HG02840 (cell line): ENCODE measurements around the gene MSH4.
"Not testable (repeated sequence)": the region's sequence is repeated elsewhere in the genome, so short reads cannot be mapped to it uniquely, and the experiment has no call there.

Source experiments
- ATAC-seq: cut with Tn5 transposase; IDR thresholded peaks from one replicate; pipeline ENCODE4 v1.9.1; 2021; ENCODE audit warnings: mild to moderate bottlenecking, moderate library complexity, moderate number of reproducible peaks; ENCODE audit not compliant: unreplicated experiment, low FRiP score

Gene MSH4

DNA sequence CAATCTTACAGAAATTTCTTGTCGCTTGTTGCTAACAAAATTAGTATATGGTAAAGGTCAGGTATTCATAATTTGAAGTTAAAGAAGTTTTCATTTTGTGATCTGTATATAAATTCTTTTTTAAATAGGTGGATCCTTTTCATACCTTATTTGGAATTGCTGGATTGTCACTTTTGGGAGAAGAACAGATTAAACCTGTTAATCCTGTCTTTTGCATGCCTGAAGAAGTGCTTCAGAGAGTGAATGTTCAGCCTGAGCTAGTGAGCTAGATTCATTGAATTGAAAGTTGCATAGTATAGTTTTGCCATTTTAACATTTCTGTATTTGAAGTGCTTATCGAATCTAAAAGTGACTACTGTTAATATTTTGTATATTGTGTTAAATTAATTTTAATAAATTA lies 2.3 kb upstream of the MSH4 start:
- no peak for ATAC-seq

DNA sequence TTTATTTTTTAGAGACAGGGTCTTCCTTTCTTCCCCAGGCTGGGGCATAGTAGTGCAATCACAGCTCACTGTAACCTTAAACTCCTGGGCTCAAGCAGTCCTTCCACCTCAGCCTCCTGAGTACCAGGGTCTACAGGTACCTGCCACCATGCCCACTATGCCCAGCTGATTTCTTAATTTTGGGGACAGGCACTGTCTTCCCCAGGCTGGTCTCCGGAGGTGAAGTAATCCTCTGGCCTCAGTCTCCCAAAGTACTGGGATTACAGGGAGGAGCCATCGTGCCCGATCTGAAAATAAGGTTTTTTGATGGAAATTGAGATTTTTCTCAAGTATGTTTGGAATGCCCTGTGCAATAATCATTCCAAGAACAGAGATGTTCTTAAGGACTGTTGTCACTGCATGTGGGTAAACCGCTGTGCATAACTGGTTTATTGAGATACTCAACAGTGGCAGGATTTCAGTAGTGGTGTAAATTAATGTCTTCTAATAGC lies 934 bp upstream of the MSH4 start:
- no peak for ATAC-seq

DNA sequence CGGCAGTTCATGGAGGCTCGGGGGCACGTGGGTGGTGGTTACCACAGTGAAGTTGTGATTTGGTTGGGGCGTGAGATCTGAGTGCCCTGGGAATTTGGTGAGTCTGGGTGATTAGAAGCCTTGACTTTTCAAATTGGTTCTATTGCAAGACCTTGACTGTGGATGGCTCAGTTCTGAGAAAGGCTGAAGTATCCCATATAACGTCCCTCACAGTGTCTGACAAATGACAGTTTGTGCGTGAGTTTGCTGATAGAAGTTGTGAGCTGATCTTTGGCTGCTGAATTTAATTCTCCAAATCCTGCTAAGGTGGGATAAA lies 549 bp downstream of the MSH4 start:
- no peak for ATAC-seq

DNA sequence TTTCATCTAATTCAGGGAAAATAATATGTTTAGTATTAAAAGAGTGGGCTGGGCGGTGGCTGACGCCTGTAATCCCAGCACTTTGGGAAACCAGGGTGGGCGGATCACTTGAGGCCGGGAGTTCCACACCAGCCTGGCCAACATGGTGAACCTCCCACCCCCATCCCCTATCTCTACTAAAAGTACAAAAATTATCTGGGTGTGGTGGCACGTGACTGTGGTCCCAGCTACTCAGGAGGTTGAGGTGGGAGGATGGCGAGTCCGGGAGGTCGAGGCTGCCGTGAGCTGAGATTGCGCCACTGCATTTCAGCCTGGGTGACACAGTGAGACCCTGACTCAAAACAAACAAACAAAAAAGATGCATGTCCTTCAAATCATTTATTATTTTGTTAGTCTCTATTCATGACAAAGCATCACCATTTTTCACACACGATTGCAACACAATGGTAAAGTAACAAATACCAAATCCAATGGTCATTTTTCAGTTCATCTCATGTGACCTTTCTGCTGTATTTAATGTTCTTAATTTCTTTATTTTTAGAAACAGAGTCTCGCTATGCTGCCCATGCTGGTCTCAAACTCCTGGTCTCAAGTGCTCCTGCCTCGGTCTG lies 1.0 kb downstream of the MSH4 start:
- ATAC-seq, result no peak

DNA sequence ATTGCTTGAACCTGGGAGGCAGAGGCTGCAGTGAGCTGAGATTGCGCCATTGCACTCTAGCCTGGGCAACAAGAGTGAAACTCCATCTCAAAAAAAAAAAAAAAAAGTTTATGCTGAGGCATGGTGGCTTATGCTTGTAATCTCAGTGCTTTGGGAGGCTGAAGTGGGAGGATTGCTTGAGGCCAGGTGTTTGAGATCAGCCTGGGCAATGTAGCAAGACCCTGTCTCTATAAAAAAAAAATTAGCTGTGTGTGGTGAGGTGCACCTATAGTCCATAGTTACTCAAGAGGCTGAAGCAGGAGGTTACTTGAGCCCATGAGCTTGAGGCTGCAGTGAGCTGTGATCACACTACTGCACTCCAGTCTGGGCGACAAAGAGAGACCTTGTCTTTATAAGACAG lies 4.8 kb downstream of the MSH4 start:
- not testable (repeated sequence) for ATAC-seq

DNA sequence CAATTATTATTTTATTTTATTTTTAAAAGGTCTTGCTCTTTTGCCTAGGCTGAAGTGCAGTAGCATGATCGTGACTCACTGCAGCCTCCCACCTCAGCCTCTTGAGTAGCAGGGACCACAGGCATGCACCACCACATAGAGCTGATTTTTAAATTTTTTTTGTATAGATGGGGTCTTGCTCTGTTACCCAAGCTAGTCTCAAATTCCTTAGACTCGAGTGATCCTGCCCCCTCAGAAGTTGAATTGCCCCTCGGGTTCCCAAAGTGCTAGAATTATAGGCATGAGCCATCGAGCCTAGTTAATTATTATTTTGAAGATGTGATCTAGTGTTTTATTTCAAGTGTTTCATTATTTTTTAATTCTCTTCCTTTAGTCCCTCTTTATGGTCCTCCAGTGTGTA lies 12.2 kb downstream of the MSH4 start:
- ATAC-seq, result no peak

DNA sequence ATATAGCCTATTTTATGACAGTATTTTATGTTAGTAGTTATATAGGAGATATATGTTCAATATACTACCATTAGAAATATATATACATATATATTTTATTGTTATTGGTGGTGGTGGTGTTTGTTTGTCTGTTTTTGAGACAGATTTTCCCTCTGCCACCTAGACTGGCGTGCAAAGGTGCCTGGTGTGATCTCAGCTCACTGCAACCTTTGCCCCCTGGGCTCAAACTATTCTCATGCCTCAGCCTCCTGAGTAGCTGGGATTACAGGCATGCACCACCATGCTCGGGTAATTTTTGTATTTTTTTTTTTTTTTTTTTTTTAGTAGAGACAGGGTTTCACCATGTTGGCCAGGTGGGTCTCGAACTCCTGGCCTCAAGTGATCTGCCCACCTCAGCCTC lies 13.4 kb downstream of the MSH4 start:
- not testable (repeated sequence) for ATAC-seq

DNA sequence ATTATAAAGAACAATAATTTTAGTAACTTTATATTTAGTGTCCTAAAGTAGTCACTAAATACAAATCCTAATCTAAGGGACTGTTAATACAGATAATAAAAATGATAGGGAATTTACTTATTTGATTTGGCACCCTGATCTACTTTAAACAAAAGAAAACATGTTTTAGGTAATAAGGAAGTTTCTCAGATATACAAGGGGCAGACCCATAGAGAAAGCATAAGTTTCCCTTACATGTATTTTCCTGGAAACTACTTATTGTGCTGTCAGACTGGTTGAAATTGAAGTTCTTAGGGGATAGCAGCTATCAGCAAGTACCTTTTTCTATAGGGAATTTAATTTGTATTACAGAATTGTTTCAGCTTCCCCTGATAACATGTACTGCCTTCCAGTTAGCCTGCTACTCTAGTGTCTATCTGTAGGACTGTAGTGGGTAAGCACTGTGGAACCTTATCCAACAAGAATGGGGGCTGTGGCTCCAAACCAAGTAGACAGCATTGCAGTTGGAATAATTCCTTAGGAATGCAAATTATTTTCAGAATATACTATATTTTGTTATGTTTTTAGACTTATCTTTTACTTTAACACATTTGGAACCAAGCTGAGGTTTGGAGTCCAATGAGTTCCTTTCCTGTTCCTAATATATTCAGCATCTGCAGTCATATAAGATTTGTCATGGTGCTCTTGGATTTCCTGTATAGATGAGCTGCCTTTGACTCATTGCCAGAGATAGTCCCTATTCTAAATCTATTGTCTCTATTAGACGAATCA lies 14.7 kb downstream of the MSH4 start:
- ATAC-seq, result no peak

DNA sequence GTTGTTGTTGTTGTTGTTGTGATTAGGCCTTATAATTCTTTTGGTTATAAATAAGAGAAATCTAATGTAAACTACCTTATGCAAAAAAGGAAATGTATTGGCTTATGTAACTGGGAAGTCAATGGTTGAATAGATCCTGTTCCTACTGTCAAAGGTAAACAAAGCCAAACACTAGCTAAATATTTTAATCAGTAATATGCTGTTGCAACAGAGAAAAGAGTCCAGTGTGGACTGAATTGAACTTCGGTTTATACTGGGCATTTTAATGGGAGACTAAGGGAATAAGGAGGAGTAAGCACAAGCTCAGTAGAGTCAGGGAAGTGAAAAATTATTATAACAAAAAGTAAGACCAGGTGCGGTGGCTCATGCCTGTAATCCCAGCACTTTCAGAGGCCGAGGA lies 15.4 kb downstream of the MSH4 start:
- no peak for ATAC-seq

DNA sequence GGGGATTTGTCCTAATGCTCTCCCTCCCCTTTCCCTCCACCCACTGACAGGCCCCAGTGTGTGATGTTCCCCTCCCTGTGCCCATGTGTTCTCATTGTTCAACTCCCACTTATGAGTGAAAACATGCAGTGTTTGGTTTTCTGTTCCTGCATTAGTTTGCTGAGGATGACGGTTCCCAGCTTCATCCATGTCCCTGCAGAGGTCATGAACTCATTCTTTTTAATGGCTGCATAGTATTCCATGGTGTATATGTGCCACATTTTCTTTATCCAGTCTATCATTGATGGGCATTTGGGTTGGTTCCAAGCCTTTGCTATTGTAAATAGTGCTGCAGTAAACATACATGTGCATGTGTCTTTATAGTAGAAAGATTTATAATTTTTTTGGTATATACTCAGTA lies 26.9 kb downstream of the MSH4 start:
- ATAC-seq, result not testable (repeated sequence)

DNA sequence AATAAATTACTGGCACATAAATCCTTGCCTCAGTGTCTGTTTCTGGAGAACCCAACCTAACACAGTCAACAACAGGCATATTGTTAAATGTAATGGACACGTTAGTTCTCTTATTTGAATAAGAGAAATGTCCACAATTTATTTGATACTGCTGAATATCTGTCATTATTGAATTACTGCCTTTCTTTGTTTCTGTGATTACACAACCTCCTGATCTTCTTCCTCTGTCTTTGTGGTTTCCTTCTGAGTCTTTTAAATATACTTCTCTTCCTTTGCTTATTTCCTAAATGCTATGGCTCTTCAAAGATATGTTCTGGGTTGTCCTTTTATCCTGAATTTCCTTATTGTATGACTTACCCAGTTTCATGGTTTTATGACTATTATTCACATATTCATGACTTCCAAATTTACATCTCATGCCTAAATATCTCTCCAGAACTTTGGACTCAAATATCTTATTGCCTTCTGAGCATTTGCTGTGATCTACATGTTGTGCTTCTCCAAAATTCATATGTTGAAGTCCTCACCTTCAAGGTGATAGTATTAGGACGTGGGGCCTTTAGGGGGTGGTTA lies 39.9 kb downstream of the MSH4 start:
- no peak for ATAC-seq

DNA sequence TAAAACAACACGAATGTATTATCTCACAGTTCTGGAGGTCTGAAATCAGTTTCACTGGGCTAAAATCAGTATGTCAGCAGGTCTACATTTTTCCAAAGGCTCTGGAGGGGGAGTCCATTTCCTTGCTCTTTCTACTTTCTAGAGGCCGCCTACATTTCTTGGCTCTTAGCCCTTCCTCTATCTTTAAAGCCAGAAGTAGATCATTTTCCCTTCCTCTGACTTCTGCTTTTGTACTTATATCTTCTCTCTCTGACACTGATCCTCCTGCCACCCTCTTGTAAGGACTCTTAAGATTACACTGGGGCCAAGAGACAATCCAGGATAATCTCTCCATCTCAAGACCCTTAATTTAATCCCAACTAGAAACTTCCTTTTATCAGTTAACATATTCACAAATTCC lies 41.4 kb downstream of the MSH4 start:
- no peak for ATAC-seq

DNA sequence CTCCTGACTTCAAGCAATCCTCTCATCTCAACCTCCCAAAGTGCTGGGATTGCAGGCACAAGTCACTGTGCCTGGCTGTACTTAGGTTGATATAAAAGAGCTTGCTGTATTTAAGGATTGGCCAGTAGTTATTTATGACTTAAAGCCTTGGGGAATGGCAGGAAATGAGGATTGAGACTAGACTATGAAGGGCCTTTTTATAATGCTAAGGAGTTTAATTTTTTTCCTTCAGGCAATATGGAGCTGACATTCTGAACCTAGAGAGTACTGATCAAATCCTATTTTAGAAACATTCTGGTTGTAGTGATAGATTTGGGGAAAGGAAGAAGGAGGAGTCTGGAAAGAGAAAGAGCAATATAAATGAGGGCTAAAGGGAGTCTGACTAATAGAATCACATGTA lies 44.7 kb downstream of the MSH4 start:
- no peak for ATAC-seq

DNA sequence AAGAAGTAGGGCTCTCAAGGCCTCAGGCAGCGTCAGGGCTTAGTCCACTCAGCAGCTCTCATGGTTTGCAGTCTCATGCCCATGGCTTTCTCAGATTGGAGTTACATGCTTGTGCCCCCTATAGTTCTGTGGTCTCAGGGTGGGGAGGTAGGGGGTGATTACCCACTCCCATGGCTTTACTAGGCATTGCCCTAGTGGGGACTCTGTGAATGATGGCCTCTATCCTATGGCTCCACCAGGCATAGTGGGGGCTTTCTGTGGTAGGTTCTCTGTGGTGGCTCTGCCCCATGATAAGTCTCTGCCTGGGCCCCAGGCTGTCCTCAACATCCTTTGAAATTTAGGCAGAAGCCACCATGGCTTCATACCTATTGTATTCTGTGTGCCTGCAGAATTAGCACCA lies 48.9 kb downstream of the MSH4 start:
- ATAC-seq, result no peak

DNA sequence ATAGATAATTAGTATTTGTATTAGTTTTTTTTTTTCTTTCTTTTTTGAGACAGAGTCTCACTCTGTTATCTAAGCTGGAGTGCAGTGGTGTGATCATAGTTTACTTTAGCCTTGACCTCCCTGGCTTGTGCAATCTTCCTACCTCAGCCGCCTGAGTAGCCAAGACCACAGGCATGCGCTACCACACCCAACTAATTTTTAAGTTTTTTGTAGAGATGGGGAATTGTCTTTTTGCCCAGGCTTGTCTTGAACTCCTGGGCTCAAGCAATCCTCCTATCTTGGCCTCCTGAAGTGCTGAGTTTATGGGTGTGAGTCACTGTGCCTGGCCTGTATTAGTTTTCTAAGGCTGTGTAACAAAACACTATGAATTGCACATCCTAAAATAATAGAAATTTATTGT lies 58.3 kb downstream of the MSH4 start:
- no peak for ATAC-seq

DNA sequence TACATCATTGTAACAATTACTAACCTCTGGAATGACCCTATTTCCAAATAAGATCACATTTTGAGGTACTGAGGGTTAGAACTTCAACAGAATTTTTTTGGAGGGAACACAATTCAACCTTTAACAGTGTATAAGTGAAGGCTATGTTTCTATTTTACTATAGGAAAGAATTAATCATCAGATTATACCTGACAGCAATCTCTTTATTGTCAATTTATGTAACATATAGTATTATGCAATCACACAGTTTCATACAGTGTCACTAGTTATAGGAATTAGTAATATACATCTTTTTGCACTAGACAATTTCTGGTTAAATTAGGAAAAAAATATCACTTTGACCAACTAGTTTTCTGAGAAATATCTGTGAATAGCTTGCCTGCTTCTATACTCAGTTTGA lies 59.1 kb downstream of the MSH4 start:
- no peak for ATAC-seq

DNA sequence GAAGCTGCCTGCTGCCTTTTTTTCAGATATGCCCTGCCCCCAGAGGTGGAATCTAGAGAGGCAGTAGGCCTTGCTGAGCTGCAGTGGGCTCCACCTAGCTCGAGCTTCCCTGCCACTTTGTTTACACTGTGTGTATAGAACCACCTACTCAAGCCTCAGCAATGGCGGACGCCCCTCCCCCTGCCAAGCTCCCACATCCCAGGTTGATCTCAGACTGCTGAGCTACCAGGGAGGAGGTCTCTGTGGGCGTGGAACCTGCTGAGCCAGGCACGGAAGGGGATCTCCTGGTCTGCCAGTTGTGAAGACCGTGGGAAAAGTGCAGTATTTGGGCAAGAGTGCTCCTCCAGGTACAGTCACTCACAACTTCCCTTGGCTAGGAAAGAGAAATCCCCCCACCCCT lies 65.1 kb downstream of the MSH4 start:
- no peak for ATAC-seq

DNA sequence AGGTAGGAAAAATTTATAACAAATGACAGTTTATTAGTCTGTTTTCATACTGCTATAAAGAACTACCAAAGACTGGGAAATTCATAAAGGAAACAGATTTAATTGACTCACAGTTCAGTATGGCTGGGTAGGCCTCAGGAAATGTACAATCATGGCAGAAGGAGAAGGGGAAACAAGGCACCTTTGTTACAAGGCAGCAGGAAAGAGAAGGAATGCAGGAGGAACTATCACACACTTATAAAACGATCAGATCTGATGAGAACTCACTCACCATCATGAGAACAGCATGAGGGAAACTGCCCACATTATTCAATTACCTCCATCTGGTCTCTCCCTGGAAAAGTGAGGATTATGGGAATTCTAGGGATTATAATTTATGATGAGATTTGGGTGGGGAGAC lies 74.3 kb downstream of the MSH4 start:
- no peak for ATAC-seq

DNA sequence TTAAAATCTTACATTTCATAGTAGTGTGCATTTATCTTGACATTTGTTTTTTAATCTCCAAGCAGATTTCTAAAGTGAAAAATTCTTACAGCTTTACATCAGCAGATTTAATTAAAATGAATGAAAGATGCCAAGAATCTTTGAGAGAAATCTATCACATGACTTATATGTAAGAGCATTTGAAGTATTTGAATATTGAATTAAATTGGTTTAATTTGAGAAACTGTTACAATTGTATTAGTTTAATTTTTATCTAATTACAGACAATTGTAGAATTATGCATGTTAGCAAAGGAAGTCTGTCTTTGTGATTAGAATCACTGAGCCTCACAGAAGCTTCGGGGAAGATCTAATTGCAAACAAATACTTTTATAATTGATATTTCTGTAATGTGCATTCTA lies 83.3 kb downstream of the MSH4 start:
- no peak for ATAC-seq

DNA sequence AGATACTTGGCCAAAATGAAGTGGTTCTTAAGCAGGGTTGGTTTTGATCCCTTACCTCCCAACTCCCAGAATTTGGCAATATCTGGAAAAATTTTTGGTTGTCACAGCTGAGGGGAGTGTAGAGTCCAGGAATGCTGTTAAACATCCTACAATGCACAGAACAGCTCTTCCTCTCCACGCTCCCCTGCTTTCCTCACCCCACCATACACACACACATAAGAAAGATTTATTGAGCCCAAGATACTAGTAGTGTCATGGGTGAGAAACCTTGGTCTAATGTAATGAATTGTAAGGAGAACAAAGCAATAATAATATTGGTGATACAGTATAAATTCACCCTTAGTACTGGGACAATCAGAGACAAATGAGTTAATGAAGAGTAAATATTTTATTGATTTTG lies 87.8 kb downstream of the MSH4 start:
- no peak for ATAC-seq

DNA sequence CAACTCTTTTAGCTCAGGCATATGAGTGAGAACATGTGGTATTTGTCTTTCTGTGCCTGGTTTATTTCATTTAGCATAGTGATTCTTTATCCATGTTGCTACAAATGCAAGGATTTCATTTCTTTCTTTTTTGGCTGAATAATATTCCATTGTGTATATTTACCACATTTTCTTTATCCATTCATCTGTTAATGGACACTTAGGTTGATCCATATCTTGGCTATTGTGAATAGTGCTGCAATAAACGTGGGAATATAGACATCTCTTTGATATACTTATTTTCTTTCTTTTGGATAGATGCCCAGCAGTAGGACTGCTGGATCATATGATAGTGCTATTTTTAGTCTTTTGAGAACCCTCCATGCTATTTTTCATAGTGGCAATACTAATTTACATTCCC lies 104.7 kb downstream of the MSH4 start:
- no peak for ATAC-seq

DNA sequence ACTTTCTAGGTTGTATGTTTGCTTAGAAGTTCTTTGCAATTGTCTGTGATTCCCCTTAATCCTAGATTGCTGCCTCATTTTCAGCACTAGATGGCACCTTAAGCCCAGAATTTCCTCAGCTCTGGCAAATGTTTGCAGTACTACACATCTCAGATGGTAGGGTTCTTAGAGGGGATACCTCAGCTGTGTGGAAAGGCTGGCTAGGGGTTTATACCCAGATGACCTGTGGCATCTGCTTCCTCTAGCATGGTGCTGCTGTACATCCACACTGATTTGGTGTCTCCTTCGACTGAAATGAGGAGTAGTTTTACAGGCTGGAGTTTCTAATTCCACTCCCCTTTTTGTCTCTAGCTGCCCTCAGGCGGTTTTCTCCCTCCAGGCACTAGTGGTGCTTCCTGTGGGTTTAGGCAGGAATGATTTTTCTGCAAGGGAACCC lies 112.1 kb downstream of the MSH4 start:
- no peak for ATAC-seq
